K562 (cell line): ENCODE results near the gene PIP5KL1. TPM values are rescaled to one million over a fixed set of nuclear protein-coding genes. Genes with fewer than 3 reads are reported as not detected.

ENCODE experiments used
- ATAC-seq: fragments of 200-7000 bp; cut with Tn5 transposase; 3 replicates; pipeline ENCODE4 v1.9.1; 2020; ENCODE audit warnings: moderate library complexity
- BruUV-seq: library from RNA; stranded (reverse); fragments of 400-500 nt; replicated peaks from 2 replicates; lab custom pipeline; 2021; lab: Mats Ljungman, UMichigan
- CTCF ChIA-PET: fragments of 300-600 bp; formaldehyde crosslinking; extraction: SDS; loops from one replicate; lab custom pipeline; 2021; ENCODE audit warnings: low intra/inter-chr PET ratio; lab: Yijun Ruan, JAX
- POLR2A ChIA-PET: fragments of 300-600, 350-650 bp; sonication (Branson Sonifier 250); formaldehyde crosslinking; extraction: SDS; loops from one replicate; lab custom pipeline; 2021; ENCODE audit warnings: antibody characterized with exemption, inconsistent platforms; lab: Yijun Ruan, JAX
- DNase-seq, 4 experiments: peaks; one replicate each; pipeline versions ENCODE4 v3.0.0 to v3.0.0-alpha.2; 2011 to 2018; ENCODE audit warnings: low spot score in 3 of 4, mixed read lengths in 3 of 4; ENCODE audit errors: extremely low read depth in 1 of 4
- FAIRE-seq: peaks from 2 replicates; lab custom pipeline; 2011; peaks lifted over from hg19 to GRCh38; lab: Jason Lieb, UNC
- H2AFZ ChIP-seq: 2 replicates; pipeline ENCODE4 v1.6.0; 2011; ENCODE audit warnings: low read depth, low read length, control low read depth, inconsistent platforms
- H3K27ac ChIP-seq: fragments of 200-600 bp; 3 replicates; pipeline ENCODE4 v1.8.0; 2011; ENCODE audit warnings: low read depth, mild to moderate bottlenecking, control low read depth, inconsistent platforms, low read length, moderate library complexity, mixed read lengths; ENCODE audit errors: extremely low read depth
- H3K27me3 ChIP-seq, 2 experiments: fragments of 300-600 bp in 1 of 2; 2 replicates in 1 of 2; 3 replicates in 1 of 2; pipeline versions ENCODE4 v1.6.0 to v1.8.0; 2011; ENCODE audit warnings: inconsistent platforms in 2 of 2, low read length in 2 of 2, mild to moderate bottlenecking in 1 of 2, mixed read lengths in 1 of 2, moderate library complexity in 1 of 2; ENCODE audit not compliant: control insufficient read depth in 2 of 2, insufficient read depth in 2 of 2
- H3K36me3 ChIP-seq: fragments of 300-600 bp; 3 replicates; pipeline ENCODE4 v1.8.0; 2011; ENCODE audit warnings: mild to moderate bottlenecking, low read length, inconsistent platforms; ENCODE audit not compliant: control insufficient read depth, insufficient read depth
- H3K4me1 ChIP-seq, 2 experiments: fragments of 200-600 bp in 1 of 2; replicated peaks in 1 of 2; 2 replicates in 1 of 2; 3 replicates in 1 of 2; pipeline versions ENCODE4 v1.5.1 to v1.8.0; 2011; ENCODE audit warnings: inconsistent platforms in 2 of 2, low read length in 2 of 2, mild to moderate bottlenecking in 1 of 2, mixed read lengths in 1 of 2, moderate library complexity in 1 of 2; ENCODE audit not compliant: control insufficient read depth in 2 of 2, insufficient read depth in 2 of 2
- H3K4me2 ChIP-seq: 2 replicates; pipeline ENCODE4 v1.6.1; 2011; ENCODE audit warnings: low read length, control low read depth, inconsistent platforms, mixed read lengths; ENCODE audit not compliant: insufficient read depth
- H3K4me3 ChIP-seq: fragments of 200-600 bp; sonication (generic), shearing (Covaris generic); 2 replicates; pipeline ENCODE4 v1.5.1; 2016; ENCODE audit warnings: control low read depth, inconsistent platforms
- H3K79me2 ChIP-seq: fragments of 200-600 bp; 3 replicates; pipeline ENCODE4 v1.8.0; 2011; ENCODE audit warnings: low read length, inconsistent platforms; ENCODE audit not compliant: control insufficient read depth, insufficient read depth
- H3K9ac ChIP-seq, 2 experiments: 2 replicates each; pipeline versions ENCODE4 v1.6.0 to v1.6.1; 2011; ENCODE audit warnings: low read depth in 2 of 2, low read length in 2 of 2, control low read depth in 1 of 2, inconsistent platforms in 1 of 2, mild to moderate bottlenecking in 1 of 2, mixed read lengths in 1 of 2; ENCODE audit not compliant: insufficient read depth in 1 of 2
- H3K9me1 ChIP-seq: one replicate; pipeline ENCODE4 v1.6.0; 2011; ENCODE audit warnings: inconsistent platforms, mild to moderate bottlenecking, low read length, moderate library complexity; ENCODE audit not compliant: control insufficient read depth, insufficient read depth
- H3K9me3 ChIP-seq: replicated peaks from 2 replicates; pipeline ENCODE4 v1.5.1; 2011; ENCODE audit warnings: low read depth, low read length, inconsistent platforms; ENCODE audit not compliant: control insufficient read depth, insufficient read depth
- H4K20me1 ChIP-seq: replicated peaks from 2 replicates; pipeline ENCODE4 v1.6.1; 2011; ENCODE audit warnings: low read length, inconsistent platforms, mixed read lengths; ENCODE audit not compliant: control insufficient read depth, insufficient read depth
- CEBPG ChIP-seq, 3 experiments: fragments of 200-800 bp in 1 of 3; sonication (Bioruptor generic) in 1 of 3; sonication (generic) in 1 of 3; formaldehyde crosslinking in 1 of 3; IDR thresholded peaks in 2 of 3; conservative IDR thresholded peaks in 1 of 3; 2 replicates each; pipeline versions ENCODE4 v1.6.1 to v1.8.0; 2016 to 2022; ENCODE audit warnings: missing compliant biosample characterization in 2 of 3, missing genetic modification characterization in 2 of 3, mild to moderate bottlenecking in 1 of 3, missing genetic modification reagents in 1 of 3
- KDM4B ChIP-seq, 2 experiments: fragments of 450-650 bp in 1 of 2; sonication (generic) in 1 of 2; IDR thresholded peaks; 2 replicates each; pipeline ENCODE4 v1.6.1; 2016 to 2017; ENCODE audit warnings: borderline replicate concordance in 2 of 2, antibody characterized with exemption in 1 of 2, low read depth in 1 of 2, mild to moderate bottlenecking in 1 of 2
- MAZ ChIP-seq, 2 experiments: fragments of 450-650 bp in 1 of 2; sonication (generic) in 1 of 2; formaldehyde crosslinking; IDR thresholded peaks in 1 of 2; conservative IDR thresholded peaks in 1 of 2; 2 replicates each; pipeline versions ENCODE4 v1.4.0 to v1.5.0; 2020; ENCODE audit warnings: mild to moderate bottlenecking in 1 of 2, missing genetic modification reagents in 1 of 2
- MTA1 ChIP-seq: fragments of 450-650 bp; IDR thresholded peaks from 2 replicates; pipeline ENCODE4 v1.6.1; 2017; ENCODE audit warnings: borderline replicate concordance
- RBM25 ChIP-seq: fragments of 200-400 bp; formaldehyde crosslinking; IDR thresholded peaks from 2 replicates; pipeline ENCODE4 v1.6.1; 2018; ENCODE audit warnings: low read length, low read depth, moderate library complexity; ENCODE audit not compliant: severe bottlenecking
- TEAD1 ChIP-seq, 2 experiments: fragments of 450-650 bp in 1 of 2; sonication (generic) in 1 of 2; formaldehyde crosslinking; IDR thresholded peaks; 2 replicates each; pipeline versions ENCODE4 v1.4.0 to v1.8.0; 2020 to 2022; ENCODE audit warnings: mild to moderate bottlenecking in 2 of 2, missing genetic modification reagents in 1 of 2
- TEAD4 ChIP-seq, 2 experiments: sonication (generic) in 1 of 2; formaldehyde crosslinking in 1 of 2; IDR thresholded peaks; 2 replicates each; pipeline versions ENCODE4 v1.6.1 to v1.8.0; 2012 to 2022; ENCODE audit warnings: borderline replicate concordance in 1 of 2, inconsistent platforms in 1 of 2, low read length in 1 of 2, mild to moderate bottlenecking in 1 of 2, missing genetic modification reagents in 1 of 2
- ZFP30 ChIP-seq: fragments of 250-450 bp; sonication (Bioruptor Pico); IDR thresholded peaks from 2 replicates; pipeline ENCODE4 v1.8.0; 2022; ENCODE audit warnings: moderate library complexity, mild to moderate bottlenecking, inconsistent platforms, borderline replicate concordance
- WGBS: fragments of 100-300 bp; shearing (Covaris generic); methylation state at CpG from one replicate; pipeline ENCODE4 v1.1.6; 2016; ENCODE audit warnings: low coverage, mixed read lengths; ENCODE audit not compliant: insufficient coverage; ENCODE audit errors: missing lambda C conversion rate; 5-methylcytosine and 5-hydroxymethylcytosine counted together
- in situ Hi-C: fragments of 300-500 bp; cut with MboI; formaldehyde crosslinking; loops from 4 replicates; pipeline ENCODE4 v1.15.0; 2018; ENCODE audit warnings: inconsistent platforms, mixed read lengths
- intact Hi-C: fragments of 100-400 bp; cut with micrococcal nuclease; formaldehyde crosslinking; loops from 2 replicates; pipeline ENCODE4 v1.14.2; 2022
- polyA plus RNA-seq, 8 experiments: library from polyadenylated mRNA; depleted of rRNA in 4 of 8; stranded (reverse) in 5 of 8; unstranded in 3 of 8; fragments of >200 nt; fragmentation: Nextera tagmentation in 2 of 8; fragmentation: Illumina TruSeq in 1 of 8; extraction: Ambion mirVana in 2 of 8; extraction: Trizol in 1 of 8; gene quantifications; 2 replicates each; pipeline versions ENCODE4 v1.2.1 to v1.2.3, GENCODE V29; 2011 to 2014; ENCODE audit warnings: inconsistent platforms in 1 of 8, missing spikeins in 1 of 8
- total RNA-seq, 7 experiments: library from RNA; depleted of rRNA in 6 of 7; stranded (reverse); fragments of >200 nt in 6 of 7; fragmentation: Illumina TruSeq in 2 of 7; extraction: Trizol in 2 of 7; gene quantifications; 2 replicates each; pipeline versions ENCODE4 v1.2.1 to v1.2.3, GENCODE V29; 2011 to 2021; ENCODE audit warnings: low replicate concordance in 1 of 7
- TF ChIP-seq, protein P1 (sequence below): fragments of 450-650 bp; formaldehyde crosslinking; IDR thresholded peaks from 2 replicates; pipeline ENCODE4 v1.4.0; 2020; ENCODE audit warnings: mild to moderate bottlenecking, moderate library complexity

The PIP5KL1 gene
- total and polyA plus RNA-seq, 9 of the 15 experiments (the other 6 are each of a cell fraction or from before 2014, with no cell fraction given): 0.18 to 4.8 (median 1.2) TPM

GRCh38 chr9:127977884-127978647 is 47.5 kb upstream of the PIP5KL1 start (continued):
- TF ChIP-seq, protein P1, sequence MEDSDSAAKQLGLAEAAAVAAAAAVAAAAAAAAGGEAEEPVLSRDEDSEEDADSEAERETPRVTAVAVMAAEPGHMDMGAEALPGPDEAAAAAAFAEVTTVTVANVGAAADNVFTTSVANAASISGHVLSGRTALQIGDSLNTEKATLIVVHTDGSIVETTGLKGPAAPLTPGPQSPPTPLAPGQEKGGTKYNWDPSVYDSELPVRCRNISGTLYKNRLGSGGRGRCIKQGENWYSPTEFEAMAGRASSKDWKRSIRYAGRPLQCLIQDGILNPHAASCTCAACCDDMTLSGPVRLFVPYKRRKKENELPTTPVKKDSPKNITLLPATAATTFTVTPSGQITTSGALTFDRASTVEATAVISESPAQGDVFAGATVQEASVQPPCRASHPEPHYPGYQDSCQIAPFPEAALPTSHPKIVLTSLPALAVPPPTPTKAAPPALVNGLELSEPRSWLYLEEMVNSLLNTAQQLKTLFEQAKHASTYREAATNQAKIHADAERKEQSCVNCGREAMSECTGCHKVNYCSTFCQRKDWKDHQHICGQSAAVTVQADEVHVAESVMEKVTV: peak; percentile 30; the same call in 1 of the 2 replicates
- peak; percentile 38; the same call in 1 of the 2 replicates for TF ChIP-seq MTA1
- TF ChIP-seq KDM4B (IDR thresholded peaks at IDR 0.05; ENCODE audit: borderline replicate concordance in 2 of 2, low read depth in 1 of 2): no peak
- TF ChIP-seq TEAD1 (CRISPR knock-in tag; IDR thresholded peaks at IDR 0.05): peak; percentile 47 to 55; a peak in 2 of 4 replicates

DNA sequence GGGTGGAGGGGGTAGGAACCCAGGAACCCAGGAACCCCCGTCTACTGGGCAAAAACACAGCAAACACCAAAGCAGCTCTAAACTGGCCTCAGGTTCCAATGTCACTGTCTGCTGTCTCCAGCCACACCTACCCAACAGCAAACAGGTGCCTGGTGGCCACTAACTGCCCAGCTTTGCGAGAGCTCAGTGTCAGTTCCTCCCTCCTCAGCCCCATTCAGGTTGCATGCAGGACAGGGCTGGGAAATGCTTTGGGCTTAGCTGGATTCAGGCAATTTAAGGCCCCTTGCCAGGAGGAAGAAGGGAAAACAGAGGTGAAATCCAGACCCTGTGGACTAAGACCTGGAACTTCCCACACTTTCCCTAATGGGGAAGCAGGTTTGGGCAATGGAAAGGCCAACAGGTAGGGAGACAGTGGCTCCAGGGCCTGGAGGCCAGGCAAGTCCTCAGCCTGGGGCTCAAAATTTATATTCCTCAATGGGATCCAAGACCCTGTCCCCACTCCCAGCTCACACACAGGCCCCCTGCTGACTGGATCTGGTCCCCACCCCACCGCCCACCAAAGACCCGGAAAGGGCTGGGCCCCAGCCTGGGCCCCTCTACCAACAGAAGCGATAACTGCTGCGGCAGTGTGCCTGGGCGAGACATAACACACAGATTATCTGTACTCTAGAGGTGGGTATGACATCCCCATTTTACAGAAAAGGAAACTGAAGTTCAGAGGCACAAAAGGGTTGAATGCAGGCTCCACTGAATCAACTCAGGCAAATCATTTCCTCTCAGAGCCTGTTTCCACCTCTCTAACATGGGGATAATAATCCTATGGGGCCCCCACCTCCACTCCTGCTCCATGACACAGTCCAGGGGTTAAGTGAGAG is 46.7 kb upstream of the PIP5KL1 start:
- Histone ChIP-seq H3K27ac (peak overlapping the region; percentile 37; the same call in 2 of the 3 replicates), H3K4me3 (peak overlapping the region; percentile 9; the same call in 1 of the 2 replicates), H4K20me1 (peaks cover 64% of the 10 kb centered on the region), H3K27me3 (no peaks in the 10 kb centered on the region), H3K9ac (peak overlapping the region; percentile 10 to 70; a peak in 2 of 4 replicates), H3K4me2 (peak overlapping the region; percentile 48), H3K36me3 (peaks cover 6% of the 10 kb centered on the region; the same call in 1 of the 3 replicates), H3K9me1 (no peaks in the 10 kb centered on the region), H2AFZ (no peak overlapping the region), H3K79me2 (peaks cover 77% of the 10 kb centered on the region), H3K4me1 (peaks cover 32 to 78% of the 10 kb centered on the region in 2 experiments), H3K9me3 (no peaks in the 10 kb centered on the region)
- CTCF ChIA-PET: no interaction called here
- in situ Hi-C loops: no loop called here
- 57% methylated on average over 6 of the region's 7 CpGs for WGBS
- POLR2A ChIA-PET: interaction anchor here (0.6 to 1.6 kb wide), 8 partner anchors 10 to 387 kb away, joined by 3 to 6 read pairs (median 3); no protein-coding TSS in a partner anchor
- FAIRE-seq (no peak), ATAC-seq (no peak), DNase-seq (no peak)
- no TSS peak for BruUV-seq
- intact Hi-C loops: no loop called here
- TF ChIP-seq MAZ (CRISPR knock-in tag; conservative IDR thresholded peaks at IDR 0.05 in 1 of 2, IDR thresholded peaks at IDR 0.05 in 1 of 2) (no peak), ZFP30 (CRISPR knock-in tag) (no peak), CEBPG (CRISPR knock-in tag; IDR thresholded peaks at IDR 0.05) (no peak), CEBPG (tag; conservative IDR thresholded peaks at IDR 0.05 in 1 of 2, IDR thresholded peaks at IDR 0.05 in 1 of 2) (no peak), RBM25 (peak; percentile 38), TEAD4 (IDR thresholded peaks at IDR 0.05; ENCODE audit: low read length) (no peak), TEAD4 (CRISPR knock-in tag; IDR thresholded peaks at IDR 0.05; ENCODE audit: borderline replicate concordance) (0 out of 2 replicates have a peak, but pooled peaks have one; percentile 13)
